ENCODE results near the gene FETUB.
"Not testable (repeated sequence)": the region's sequence is repeated elsewhere in the genome, so short reads cannot be mapped to it uniquely, and the experiment has no call there.

Gene FETUB

GRCh38 chr3:186613637-186614265 lies 26.4 kb upstream of the FETUB start:
- DNase-seq: no peak

DNA sequence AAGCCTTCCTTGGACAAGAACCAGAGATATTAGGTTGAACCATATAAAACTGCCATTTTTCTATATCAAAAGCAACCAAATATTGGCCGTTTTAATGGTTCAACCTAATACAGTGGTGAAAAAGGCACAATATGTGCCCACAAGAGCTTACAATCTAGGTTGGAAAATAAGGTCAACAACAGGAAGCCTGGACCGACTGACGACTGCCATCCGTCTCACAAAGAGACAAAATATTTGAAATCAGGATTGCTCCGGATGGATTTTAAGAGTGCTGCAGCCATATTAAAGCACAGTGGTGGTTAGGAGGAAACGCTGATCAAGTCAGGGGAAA lies 26.0 kb upstream of the FETUB start:
- DNase-seq: no peak

GRCh38 chr3:186614597-186615483 lies 25.4 kb upstream of the FETUB start:
- no peak for DNase-seq

- DNase-seq: no peak
These were observed 23.9 kb upstream of the FETUB start for GRCh38 chr3:186616299-186616617.

DNA sequence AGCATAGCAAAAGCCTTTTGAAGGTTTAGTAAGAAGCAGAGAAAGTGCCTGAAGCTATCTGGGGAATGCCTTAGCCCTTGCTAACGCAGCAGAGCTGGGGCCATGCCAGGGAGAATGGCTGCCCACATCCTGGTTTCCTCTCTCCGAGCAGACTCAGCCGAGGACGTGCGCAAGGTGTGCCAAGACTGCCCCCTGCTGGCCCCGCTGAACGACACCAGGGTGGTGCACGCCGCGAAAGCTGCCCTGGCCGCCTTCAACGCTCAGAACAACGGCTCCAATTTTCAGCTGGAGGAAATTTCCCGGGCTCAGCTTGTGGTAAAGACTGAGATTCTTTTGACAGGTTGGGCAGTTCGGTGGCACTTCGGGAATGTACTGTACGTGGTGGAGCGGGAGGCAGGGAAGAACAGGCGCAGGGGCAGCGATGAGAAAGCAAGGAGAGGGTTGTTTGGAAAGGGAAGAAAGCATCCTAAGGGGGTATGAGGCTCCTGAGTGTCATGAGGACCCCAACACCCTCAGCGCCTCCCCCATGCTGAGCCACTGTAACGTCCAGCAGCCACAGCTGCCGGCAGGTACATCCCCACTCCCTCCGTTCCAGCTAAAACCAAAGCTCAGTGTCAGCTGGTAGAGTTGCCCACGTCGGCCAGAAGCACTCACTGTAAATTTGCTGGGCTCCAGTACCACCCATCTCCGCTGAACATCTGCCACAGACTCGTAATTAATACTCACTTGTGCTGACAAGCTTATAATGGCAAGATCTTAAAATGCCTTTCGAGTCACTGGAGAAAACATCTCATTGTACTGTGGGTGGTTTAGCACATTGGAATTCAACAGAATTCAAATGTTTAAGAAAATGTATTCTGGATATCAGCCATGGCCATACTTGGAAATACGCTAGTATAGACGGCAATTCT lies 22.9 kb upstream of the FETUB start:
- DNase-seq: peak; percentile 49

- no peak for DNase-seq
These were observed 21.8 kb upstream of the FETUB start for GRCh38 chr3:186618318-186618938.

DNA sequence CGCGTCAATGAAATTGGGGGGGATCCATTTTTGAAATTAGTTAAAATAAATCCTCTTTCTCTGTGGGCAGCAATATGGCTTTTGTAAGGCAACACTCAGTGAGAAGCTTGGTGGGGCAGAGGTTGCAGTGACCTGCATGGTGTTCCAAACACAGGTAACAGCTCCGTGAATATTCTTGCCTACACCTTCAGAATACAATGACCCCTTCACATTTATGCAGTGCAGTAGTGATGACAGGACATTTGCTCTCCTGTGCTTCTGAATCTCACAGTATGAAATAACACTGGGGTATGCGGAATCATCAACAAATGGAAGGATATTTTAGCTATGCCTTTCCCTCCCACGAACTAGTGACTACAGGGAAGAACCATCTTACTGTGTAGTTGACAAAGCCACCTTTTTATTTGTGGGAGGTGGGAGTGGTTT lies 20.4 kb upstream of the FETUB start:
- DNase-seq: no peak

GRCh38 chr3:186620213-186621092 lies 19.7 kb upstream of the FETUB start:
- DNase-seq: no peak

DNA sequence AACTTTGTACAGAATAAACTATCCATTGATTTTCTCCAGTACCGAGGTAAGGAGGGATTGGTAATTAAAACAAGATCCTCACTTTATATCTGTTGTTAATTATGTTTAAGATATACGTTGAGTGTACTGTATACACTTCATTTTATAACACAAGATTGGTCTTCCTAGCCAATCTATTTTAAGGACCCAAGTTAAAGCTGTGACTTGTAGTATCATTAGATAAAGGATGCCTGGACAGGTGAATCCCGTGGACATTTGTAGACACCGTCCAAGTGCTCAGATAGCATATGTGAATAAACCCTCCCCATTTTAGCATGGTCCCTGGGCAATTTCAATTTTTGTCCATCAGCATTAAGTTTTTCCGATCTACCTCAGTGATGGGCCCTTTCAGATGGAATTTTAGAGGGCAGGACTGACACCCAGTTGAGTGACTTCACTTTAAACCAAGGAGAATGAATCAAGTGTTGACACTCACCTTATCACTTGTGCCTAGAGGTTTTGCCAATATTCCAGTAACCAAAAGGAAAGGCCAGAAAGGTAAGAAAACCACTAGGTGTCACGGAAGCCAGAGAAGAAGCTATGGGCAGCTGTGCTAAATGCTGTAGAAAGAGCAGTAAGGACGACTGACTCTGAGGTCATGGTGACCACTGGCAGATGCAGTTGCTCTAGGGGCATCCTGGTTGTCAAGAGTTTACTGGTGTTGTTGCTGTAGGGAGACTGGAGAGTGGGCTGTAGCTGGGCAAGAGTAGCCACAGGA lies 18.1 kb upstream of the FETUB start:
- no peak for DNase-seq

DNA sequence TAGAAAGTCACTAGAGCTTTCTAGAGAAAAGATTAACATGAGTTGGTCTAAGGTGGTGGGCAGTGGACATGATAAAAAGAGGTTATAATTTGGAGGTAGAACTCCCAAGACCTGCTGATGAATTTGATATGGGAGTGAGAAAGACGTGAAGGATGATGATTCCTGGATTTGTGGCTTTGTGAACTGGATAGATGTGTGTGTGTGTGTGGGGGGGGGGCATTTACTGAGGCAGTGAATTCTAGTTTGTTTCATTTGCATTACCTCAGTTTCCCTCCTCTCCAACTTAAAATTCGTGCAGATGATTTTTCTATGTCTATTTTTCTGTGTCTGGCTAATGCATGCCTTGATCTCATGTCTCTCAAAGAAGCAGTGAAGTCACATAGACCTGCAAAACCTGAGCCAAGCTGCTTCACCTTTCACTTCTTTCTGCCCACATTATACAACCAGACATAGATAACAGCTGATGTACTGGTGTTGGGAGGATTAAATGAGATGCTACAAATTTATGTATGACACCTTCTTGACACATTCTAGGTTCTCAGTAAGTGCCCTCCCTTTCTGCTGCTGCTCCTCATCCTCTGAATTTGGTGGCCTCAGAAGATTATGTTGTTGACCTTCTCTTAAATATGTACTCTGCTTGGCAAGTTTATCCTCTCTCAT lies 17.4 kb upstream of the FETUB start:
- no peak for DNase-seq

DNA sequence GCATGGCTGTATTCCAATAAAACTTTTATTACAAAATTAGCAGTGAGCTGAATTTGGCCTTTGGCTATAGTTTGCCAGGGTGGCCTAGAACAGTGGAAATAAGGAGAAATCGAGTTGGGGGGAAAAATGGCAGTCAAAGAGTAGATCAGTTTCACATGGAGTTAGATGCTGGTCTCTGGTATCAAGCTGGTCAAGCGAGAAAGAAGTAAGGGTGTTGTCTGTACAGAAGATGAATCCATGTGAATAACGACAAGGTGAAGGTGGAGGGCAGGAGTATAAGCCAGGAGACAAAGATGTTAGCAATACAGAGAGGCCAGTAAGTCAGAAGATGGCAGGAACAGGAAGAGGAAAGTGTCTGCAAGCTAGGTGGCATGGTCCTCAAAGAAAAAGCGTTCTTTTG lies 15.6 kb upstream of the FETUB start:
- DNase-seq: no peak

DNA sequence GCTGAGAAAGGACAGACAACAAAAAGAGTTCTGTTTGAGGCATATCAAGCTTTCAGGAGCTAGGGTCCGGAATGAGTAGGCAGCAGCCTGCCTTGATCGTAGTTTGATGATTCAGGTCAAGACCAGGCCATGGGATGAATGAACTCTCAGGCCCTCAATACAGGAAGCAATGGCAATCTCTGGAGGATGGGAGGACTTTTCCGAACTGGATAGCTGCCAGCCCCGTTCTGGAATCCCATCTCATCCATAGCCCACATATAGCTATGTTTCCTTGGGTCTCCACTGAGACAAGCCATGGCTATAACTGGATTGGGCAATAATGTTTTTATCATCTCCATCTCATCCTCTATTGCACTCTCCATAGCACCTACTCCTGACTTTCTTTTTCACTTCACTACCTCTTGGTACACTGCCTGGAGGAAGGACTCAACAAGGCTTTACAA lies 14.6 kb upstream of the FETUB start:
- no peak for DNase-seq

- DNase-seq: no peak
These were observed 13.8 kb upstream of the FETUB start for GRCh38 chr3:186626254-186626847.

DNA sequence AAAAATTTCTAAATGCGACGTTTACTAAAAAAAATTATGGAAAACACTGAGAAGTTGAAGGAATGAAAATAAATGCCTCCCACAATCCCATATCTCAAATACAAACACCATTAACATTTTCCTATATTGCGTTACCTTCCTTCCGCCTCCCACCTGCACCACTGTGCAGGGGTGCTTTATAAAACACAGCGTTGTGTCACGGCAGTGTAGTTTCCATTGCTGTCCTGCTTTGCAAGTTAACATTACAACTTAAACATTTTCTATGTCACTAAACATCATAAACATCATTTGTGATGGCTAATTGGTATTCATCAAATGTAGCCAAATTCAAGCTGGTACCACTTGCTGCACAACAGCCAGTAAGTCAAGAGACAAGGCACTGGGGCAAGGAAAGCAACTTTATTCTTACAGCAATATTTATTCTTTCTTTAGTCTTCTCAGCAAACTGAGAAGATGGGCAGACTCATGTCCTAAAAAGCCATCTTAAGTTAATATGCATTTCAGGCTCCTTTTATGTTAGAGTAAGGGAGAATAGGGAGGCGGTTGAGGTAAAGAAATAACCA lies 12.3 kb upstream of the FETUB start:
- DNase-seq: no peak

DNA sequence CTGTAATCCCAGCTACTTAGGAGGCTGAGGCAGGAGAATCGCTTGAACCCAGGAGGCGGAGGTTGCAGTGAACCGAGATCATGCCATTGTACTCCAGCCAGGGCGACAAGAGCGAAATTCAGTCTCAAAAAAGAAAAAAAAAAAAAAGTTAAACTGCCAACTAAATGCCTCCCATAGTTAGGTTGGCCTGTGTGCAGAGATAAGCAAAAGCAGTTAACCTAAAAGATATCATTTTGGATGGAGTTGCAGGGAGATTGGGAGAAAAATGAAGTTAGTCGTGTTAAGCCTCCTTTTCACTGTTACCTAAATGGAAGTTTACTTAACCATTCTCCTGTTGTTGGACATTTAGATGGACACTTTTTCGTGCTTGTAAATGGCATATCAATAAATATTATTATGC lies 11.4 kb upstream of the FETUB start:
- no peak for DNase-seq

GRCh38 chr3:186630950-186631641 lies 9.1 kb upstream of the FETUB start:
- no peak for DNase-seq

DNA sequence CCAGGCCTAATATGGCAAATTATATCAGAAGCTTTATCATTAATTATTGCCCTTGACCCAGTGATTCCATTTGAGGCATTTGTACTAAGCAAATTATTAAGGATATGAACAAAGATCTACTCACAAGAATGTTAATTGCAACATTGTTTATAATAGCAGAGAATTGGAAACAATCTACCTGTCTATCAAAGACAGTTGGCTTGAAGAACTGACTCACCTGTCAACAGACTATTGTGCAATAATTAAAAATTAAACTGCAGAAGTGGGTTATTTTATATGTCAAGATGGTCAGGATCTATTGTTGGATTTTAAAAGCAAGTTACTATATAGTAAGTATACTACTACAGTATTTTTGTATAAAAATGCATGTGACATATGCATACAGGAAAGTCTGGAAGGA lies 6.7 kb upstream of the FETUB start:
- DNase-seq: no peak

DNA sequence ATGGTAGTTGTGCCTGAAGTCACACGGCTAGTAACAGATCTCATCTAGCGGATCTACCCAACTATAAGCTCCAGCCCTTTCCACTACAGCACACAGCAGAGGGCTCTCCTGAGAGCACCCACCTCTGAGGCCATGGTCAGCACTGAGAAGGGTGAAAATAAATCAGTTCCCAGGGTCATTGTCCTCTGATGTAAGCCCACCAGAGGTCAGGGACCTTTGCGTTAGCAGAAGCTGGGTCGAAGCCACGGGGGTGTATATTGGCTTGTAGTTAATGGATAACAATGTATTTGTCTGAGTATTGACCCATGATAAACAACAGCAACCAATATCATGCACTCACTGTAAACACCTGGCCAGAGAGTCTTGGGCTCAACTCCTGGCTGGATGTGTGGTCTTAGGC lies 6.0 kb upstream of the FETUB start:
- DNase-seq: not testable (repeated sequence)

DNA sequence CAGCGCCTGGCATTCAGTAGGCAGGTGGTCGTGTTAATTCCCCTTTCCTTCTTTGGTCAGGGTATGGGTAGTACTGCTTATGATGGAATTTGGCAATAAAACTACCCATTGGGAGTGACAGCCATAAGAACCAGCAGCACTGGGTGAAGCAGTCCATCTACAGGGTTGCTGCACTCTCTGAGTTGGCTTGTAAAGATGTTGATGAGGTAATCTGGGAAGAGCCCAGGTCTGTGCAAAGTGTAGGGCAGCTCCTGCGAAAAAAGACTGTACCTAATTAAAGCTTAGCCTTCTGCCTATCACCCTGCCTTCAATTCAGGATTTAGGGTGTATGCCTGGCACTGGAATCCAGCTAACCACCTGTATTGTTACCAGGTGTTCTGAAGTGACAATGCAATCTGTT lies 4.7 kb upstream of the FETUB start:
- no peak for DNase-seq
